Brain pericyte (primary cell): ENCODE measurements around the gene OSBPL10.
"Not testable (repeated sequence)": the region's sequence is repeated elsewhere in the genome, so short reads cannot be mapped to it uniquely, and the experiment has no call there.

Experiments
- DNase-seq: peaks from one replicate; pipeline ENCODE4 v3.0.0-alpha.2; 2012; ENCODE audit warnings: low read depth, low spot score

Gene OSBPL10

DNA sequence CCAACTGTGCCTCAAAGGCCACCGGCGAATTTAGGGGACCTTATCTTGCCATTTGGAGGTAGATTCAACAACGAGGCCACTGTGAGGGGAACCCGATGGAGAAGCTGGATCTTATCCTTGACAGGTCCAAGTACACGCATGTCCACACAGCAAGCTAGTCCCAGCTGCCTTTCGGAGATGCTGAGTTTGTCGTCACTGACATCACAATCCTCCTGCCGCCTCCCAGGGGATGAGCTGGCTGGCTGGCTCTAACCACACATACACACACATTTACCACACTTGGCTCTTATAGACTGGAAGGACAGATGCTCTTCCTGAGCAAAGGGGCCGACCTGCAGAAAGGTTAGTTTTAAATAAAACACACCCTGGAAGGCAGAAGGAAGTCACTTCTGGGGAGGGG lies 272.1 kb downstream of the OSBPL10 start:
- DNase-seq, result no peak

- no peak for DNase-seq
Measured at GRCh38 chr3:31707286-31707685, 273.8 kb downstream of the OSBPL10 start.

DNA sequence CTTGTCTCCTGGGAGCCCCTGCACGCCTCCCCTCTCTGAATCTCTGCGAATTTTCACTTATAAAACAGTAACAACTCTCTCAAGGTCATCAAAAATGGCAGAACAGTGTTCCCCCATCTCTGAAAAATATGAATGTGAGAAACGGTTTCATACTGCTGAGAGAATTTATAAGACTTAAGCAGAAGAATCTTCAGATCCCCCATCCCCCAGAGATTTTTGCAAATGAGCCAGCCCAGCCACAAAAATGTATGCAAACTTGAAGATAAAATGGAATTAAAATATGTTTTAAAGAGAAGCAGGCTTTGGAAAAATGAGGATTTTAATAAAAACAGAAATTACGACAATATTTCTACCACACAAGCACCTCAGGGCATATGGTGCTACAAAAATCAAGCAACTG lies 275.3 kb downstream of the OSBPL10 start:
- no peak for DNase-seq

DNA sequence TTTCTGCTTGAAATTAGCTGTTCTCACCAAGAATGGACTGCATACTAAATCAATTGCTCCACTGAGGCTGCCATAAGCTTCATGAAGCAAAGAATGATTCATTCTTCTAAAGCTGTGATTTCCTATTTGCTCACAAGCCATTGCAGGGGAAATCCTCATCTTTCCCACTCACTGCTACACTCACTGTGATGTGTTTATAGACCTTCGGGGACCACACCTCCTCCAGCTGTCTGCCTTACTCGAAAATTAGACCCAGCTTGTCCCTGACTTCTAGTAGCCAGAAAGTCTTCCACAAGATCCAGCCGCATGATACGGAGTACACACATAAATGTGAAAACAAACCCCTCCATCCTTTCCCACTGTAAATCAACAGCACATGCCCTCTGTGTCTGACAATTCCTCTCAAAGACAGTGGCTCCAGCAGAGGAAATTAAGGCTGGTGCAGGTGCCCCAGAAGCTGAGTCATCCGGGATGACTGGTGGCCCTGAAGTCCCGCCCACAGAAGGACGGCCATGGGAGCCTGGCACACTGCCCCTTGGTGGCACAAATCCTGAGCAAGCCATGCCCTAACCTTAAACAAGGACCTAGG lies 276.4 kb downstream of the OSBPL10 start:
- no peak for DNase-seq

GRCh38 chr3:31704156-31704555 lies 276.9 kb downstream of the OSBPL10 start:
- DNase-seq, result no peak

- DNase-seq, result no peak
Measured at GRCh38 chr3:31701286-31701685, 279.8 kb downstream of the OSBPL10 start.

DNA sequence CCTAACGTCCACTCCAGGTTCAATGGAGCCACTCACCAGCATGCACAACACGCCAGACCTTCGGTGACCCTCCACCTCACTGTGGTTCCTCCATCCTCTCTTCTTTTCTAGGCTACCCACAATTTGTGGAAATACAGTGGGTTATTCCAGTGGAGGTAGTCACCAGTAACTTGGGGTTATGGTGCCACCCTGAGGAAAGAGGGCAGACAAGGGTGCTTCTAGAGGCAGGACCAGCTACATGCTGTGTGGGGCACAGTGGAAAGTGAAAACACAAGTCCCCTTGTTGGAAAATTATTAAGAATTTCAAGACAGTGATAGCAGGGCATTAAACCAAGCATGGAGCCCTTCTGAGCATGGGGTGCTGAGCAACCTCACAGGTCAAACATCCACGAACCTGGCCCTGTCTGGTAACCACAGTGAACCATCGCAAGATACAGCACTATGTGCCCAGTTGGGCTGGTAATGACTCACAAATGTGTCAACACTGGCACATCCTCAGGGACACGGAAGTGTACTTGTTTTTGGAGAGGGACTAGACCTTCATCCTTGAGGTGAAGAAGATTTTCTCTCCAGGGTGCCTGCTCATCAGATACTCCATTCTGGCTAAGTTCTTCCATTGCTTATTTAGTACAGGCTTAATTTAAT lies 281.6 kb downstream of the OSBPL10 start:
- no peak for DNase-seq

DNA sequence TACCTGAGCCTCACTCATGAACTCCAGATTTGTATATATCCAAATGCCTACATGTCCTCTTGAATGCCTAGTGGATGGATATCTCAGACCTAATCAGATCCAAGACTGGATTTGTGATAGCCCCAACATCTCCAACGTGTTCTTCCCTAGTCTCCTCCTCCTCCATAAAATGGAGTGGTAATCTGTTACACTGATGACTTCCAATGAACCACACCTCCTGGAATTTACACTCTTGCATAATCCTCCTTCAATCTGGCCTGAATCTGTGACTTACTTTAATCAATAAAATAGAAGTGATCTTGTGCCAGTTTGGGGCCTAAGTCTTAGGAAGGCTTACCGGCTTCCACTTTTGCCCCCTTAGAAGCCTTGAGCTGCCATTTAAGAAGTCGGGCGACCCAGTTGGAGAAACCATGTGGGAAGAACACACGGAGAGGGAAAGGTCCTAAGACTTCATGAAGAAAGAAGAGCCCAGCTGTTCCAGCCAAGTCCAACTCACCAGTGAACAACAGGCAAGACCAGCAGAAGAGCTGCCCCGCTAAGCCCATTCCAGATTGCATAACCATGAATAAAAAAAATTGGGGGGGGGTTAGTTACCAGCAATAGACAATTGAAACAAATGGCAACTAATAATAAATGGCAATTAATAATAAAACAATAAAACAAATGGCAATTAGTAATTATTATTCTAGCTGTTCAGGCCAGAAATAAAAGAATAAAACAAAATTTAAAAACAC lies 284.1 kb downstream of the OSBPL10 start:
- no peak for DNase-seq

- DNase-seq, result no peak
Measured at GRCh38 chr3:31696009-31696297, 285.1 kb downstream of the OSBPL10 start.

- no peak for DNase-seq
Measured at GRCh38 chr3:31695280-31696008, 285.6 kb downstream of the OSBPL10 start.

DNA sequence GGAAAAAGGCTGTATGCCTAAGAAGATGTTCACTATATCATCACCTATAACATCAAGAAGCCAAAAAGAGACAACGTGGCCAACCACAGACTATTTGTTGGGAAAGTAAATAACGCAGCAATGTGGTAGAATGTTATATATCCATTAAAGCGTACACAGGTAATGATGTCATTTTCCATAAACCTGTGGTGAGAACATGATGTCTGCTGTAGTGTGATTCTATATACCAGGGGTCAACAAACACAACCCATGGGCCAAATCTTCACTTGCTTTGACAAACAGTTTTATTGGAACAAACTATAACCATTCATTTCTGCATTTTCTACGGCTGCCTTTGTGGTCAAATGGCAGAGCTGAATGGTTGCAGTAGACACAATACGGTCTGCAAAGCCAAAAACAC lies 287.7 kb downstream of the OSBPL10 start:
- no peak for DNase-seq

DNA sequence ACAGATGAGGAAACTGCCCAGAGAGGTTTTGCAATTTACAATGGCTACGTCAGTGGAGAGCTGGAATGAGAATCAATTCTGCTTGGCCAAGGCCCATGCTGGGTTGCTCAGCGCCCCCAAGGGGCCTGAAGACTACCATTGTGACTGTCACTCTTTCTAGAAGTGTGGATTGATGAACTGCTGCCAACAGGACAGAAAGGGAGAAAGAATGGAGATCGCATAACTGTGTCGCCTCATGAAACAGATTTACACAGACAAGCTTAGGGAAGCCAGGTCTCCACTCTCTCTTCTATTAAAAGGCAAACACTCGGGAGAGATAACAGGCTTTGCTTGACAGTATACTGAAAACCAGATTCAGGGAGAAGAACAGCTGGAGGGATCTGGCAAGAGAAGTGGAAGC lies 288.3 kb downstream of the OSBPL10 start:
- DNase-seq, result no peak

GRCh38 chr3:31690771-31691170 lies 290.3 kb downstream of the OSBPL10 start:
- no peak for DNase-seq

- not testable (repeated sequence) for DNase-seq
Measured at GRCh38 chr3:31689523-31689922, 291.5 kb downstream of the OSBPL10 start.

DNA sequence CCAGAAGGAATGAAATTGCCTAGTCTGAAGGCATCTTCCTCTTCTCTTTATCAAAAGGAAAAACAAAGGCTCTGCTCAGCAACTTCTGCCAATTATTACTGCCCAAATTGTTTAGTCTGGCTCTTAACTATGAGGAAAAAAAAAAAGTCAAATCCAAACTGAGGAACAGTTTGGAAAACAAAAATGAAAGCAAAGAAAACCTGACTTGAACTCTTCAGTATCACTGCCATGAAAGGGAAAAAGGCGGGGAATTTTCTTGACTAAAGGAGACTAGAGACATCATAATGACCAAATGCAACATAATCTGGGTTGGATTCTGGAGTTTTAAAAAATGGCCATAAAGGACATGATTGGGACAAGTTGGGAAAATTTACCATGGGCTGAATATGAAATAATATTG lies 292.1 kb downstream of the OSBPL10 start:
- DNase-seq, result no peak

DNA sequence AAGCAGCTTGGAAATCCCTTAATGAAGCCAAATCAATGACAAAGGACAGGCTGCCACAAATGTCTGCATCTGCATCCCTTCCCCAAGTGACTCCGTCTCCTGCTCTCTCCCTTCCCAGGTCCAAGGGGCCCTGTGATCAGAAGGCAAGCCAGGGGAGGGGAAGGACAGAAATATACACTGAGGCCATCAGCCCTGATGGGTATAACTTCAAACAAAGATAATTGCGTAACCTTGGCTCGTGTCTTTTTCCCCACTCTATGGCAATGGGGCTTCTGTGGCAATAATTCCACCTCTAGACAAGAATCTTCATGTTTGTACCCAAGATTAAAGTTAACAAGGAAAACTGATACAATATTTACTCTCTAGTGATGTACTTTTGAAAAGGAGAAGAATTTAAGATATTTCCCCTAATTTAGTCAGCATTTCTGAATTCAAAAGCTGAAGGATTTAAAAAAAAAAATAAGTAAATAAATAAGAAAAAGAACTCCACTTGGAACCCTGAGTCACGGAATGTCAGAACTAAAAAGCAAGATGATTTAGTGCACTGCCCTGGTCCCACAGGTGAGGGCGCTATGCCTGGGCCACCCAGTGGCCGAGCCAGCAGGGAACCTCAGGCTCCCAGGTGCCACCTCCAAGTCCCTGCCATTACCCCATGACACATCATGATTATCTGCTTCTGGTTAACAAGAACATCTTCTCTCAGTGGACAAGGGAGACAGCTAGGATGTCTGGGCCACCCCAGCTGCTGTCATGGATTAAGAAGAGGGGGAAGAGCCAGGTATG lies 293.9 kb downstream of the OSBPL10 start:
- DNase-seq, result no peak

DNA sequence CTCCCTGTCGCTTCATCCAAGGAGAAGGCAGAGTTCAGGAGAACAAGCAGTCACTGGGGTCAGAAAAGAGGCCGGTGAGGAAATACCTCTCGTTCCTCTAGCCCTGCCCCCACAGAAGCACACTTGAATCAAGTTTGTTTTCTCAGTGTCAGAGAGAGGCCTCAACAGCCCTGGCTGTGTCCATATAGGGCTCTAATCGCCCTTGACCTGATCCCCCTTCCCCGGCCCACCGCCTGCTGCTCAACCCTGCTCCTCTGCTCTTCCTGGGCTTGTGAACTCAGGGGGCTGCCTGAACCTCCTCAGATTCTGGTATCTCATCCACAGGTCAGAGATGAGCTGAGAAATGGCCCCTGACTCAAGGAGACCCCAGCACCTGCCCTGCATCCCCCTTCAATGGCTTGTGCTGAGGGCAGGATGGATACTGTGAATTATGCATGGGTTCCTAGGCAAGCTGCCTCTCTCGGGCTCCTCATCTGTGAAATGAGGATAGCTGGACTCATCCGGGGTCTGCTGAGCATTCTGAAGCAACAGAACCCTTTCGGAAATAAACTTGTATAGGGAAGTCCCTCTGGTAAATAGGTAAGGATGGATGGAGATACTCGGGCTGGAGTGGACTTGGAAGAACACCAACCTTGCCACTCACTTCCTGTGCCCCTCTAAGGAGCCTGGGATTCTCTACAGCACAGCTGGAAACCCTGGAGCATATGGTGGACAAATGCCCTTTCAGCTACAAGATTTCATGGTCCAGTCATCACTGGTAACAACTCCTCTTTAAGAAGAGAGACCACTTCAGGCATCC lies 300.8 kb downstream of the OSBPL10 start:
- no peak for DNase-seq

DNA sequence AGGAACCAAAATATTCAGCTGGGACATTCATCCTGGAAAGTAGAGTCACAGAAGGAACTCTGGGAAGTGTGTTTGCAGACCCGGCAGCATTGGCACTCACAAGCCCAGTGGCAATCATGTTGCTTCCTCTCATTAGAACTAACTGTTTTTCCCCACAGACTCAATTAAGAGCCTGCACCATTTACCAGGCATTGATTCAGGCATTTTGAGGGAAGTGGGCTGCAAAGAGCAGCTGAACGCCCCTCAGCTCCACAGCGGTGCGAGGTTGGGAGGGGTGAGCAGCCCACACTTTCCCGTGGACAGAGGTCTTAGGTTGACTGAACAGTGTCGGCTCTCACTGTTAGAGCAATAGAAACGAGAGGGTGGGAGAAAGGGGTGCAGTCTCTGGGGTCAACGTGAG lies 304.5 kb downstream of the OSBPL10 start:
- no peak for DNase-seq

DNA sequence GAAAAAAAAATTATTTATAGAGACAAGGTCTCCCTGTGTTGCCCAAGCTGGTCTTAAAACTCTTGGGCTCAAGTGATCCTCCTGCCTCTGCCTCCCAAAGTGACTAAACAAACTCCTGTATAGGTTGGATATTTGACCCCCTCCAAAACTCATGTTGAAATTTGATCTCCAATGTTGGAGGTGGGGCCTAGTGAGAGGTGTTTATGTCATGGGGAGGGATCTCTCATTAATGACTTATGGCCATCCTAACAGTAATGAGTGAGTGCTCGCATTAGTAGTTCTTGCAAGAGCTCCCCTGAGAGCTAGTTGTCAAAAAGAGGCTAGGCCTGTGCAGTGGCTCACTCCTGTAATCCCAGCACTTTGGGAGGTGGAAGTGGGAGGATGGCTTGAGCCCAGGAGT lies 307.1 kb downstream of the OSBPL10 start:
- no peak for DNase-seq

DNA sequence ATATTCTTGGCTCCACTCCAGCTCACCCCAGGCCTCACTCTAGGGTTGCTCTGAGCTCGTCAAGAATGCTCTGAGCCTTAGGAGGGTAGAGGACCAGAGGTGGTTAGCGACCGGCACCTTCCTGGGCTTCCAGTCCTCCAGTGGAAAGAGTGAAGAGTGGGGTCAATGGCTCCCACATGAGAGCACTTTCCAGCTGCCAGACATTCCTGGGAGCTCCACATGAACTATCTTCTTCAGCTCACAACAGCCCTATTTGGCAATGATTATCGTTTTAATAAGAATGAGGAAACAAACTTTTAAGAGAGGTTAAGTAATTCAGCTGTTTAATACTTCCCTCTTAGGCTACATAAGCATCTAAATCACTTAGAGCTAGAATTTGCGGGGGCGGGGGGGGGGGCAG lies 309.1 kb downstream of the OSBPL10 start:
- no peak for DNase-seq

DNA sequence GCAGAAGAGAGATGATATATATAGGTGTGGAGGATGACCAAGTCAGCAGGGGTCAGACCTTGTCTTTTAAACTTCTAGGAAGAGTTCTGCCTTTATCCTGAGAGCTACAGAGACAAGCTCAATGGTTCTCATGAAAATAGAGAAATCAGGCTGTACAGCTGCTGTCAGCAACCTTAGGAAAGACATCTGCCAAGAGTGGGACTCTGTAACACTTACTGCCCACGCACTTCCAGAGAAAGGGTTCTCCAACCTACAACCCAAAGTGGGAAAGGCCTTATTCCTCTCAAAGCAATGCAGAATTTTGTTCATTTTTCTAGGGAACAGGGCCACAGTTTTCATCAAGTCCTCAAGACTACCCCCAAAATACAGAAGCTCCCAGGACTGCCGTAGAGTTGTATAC lies 309.6 kb downstream of the OSBPL10 start:
- no peak for DNase-seq
